Gastroesophageal sphincter (tissue), 4 donors: ENCODE results near the gene VAPB. TPM values are rescaled to one million over a fixed set of nuclear protein-coding genes. Genes with fewer than 3 reads are reported as not detected.

Experiments used
- ATAC-seq: fragments of 150-250 bp; one replicate; pipeline ENCODE4 v1.9.1; 2016; ENCODE audit warnings: mild to moderate bottlenecking, moderate library complexity
- H3K27ac ChIP-seq, 4 donors: fragments of 200-600 bp; sonication (generic) in 3 of 4; 1 replicate in 3 of 4; 2 replicates in 1 of 4; pipeline ENCODE4 v1.5.1; 2016 to 2019
- H3K27me3 ChIP-seq: fragments of 200-600 bp; sonication (generic); one replicate; pipeline ENCODE4 v1.5.1; 2019
- H3K36me3 ChIP-seq, 2 donors: fragments of 200-600 bp; sonication (generic); one replicate each; pipeline ENCODE4 v1.5.1; 2019; ENCODE audit warnings: control low read depth in 1 of 2
- H3K4me1 ChIP-seq, 3 donors: fragments of 200-600 bp; sonication (generic); 1 replicate in 2 of 3; 2 replicates in 1 of 3; pipeline ENCODE4 v1.5.1; 2016 to 2019; ENCODE audit warnings: control low read depth in 2 of 3
- H3K4me3 ChIP-seq, 2 donors: fragments of 200-600 bp; sonication (generic); one replicate each; pipeline ENCODE4 v1.5.1; 2019; ENCODE audit warnings: mild to moderate bottlenecking in 1 of 2, moderate library complexity in 1 of 2
- H3K9me3 ChIP-seq, 3 donors: fragments of 200-600 bp; sonication (generic); one replicate each; pipeline ENCODE4 v1.5.1; 2017 to 2019; ENCODE audit warnings: control low read depth in 2 of 3
- CTCF ChIP-seq, 4 experiments: fragments of 200-600 bp in 2 of 4; fragments of 450-650 bp in 2 of 4; sonication (generic) in 1 of 4; IDR thresholded peaks; one replicate each; pipeline ENCODE4 v1.5.1; 2017 to 2019; ENCODE audit warnings: antibody characterized with exemption in 4 of 4, mild to moderate bottlenecking in 2 of 4, moderate library complexity in 2 of 4
- EP300 ChIP-seq: sonication (generic); formaldehyde crosslinking; IDR thresholded peaks from one replicate; pipeline ENCODE4 v1.6.1; 2017; ENCODE audit warnings: antibody characterized with exemption, mild to moderate bottlenecking
- POLR2A ChIP-seq, 2 donors: fragments of 450-650 bp; IDR thresholded peaks; one replicate each; pipeline ENCODE4 v1.6.1; 2017; ENCODE audit warnings: antibody characterized with exemption in 2 of 2, mild to moderate bottlenecking in 2 of 2, moderate library complexity in 1 of 2
- POLR2AphosphoS5 ChIP-seq: sonication (generic); formaldehyde crosslinking; IDR thresholded peaks from one replicate; pipeline ENCODE4 v1.6.1; 2017; ENCODE audit warnings: antibody characterized with exemption
- WGBS, 2 donors: methylation state at CpG; one replicate each; pipeline ENCODE4 v1.1.5; 2018; ENCODE audit warnings: low coverage in 1 of 2; 5-methylcytosine and 5-hydroxymethylcytosine counted together
- total RNA-seq, 4 donors: library from RNA; depleted of rRNA; stranded (reverse); fragments of >200 nt; gene quantifications; one replicate each; pipeline ENCODE4 v1.1.0, GENCODE V29; 2016

The VAPB gene
- total RNA-seq, 4 donors from 2014 or later, result 30.4 to 43.1 (median 35.9) TPM

- WGBS, 2 donors, result 73 to 100% methylated on average over 1 of the region's 1 CpG
- TF ChIP-seq POLR2A (IDR thresholded peaks at IDR 0.05) (no peak), EP300 (no peak), POLR2AphosphoS5 (no peak), CTCF (IDR thresholded peaks at IDR 0.05) (no peak)
- Histone ChIP-seq H3K27me3 (no peaks in the 10 kb centered on the region), H3K36me3 (peaks cover 0 to 31% of the 10 kb centered on the region in 2 donors), H3K4me3 (no peak overlapping the region), H3K27ac (no peak overlapping the region), H3K4me1 (peaks cover 0 to 26% (median 9%) of the 10 kb centered on the region in 3 donors), H3K9me3 (no peaks in the 10 kb centered on the region)
- ATAC-seq, result no peak
Measured at GRCh38 chr20:58416057-58416456, 27.0 kb downstream of the VAPB start.

DNA sequence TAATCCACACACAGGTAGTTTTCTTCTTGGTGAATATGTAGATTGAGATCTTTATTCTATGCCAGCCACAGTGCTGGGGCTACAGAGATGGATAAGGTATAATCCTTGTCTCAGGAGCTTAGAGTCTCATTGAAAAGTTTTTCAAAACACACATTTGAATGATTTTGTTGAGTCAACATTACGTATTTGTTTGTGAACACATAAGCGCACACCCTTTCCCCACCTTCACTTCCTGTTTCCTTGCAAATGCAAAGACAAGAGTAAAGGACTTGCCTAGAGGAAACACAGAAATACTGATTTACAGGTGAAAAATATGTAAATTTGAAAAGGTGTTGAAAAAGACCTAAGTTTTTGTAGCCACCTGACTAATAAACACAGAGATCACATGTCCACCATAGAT lies 27.8 kb downstream of the VAPB start:
- WGBS, 2 donors, result 85 to 100% methylated on average over 1 to 2 of the region's 2 CpGs
- no peaks in the 10 kb centered on the region for H3K9me3 ChIP-seq

GRCh38 chr20:58417438-58417837 lies 28.4 kb downstream of the VAPB start:
- TF ChIP-seq CTCF (IDR thresholded peaks at IDR 0.05) (no peak), POLR2A (IDR thresholded peaks at IDR 0.05) (no peak), POLR2AphosphoS5 (no peak)
- H3K36me3 ChIP-seq, result peaks cover 0 to 38% of the 10 kb centered on the region in 2 donors
- WGBS, 2 donors, result 90 to 100% methylated on average over 1 to 2 of the region's 3 CpGs
- H3K27ac ChIP-seq, result no peak overlapping the region
- H3K27me3 ChIP-seq, result no peaks in the 10 kb centered on the region
- no peaks in the 10 kb centered on the region for H3K9me3 ChIP-seq
- H3K4me3 ChIP-seq, result no peak overlapping the region
- peaks cover 0 to 23% (median 9%) of the 10 kb centered on the region in 3 donors for H3K4me1 ChIP-seq
- no peak for ATAC-seq

More for the DNA sequence above, 27.8 kb downstream of the VAPB start:
- no peak overlapping the region for H3K27ac ChIP-seq
- H3K27me3 ChIP-seq, result no peaks in the 10 kb centered on the region
- TF ChIP-seq POLR2AphosphoS5 (no peak), EP300 (no peak), CTCF (IDR thresholded peaks at IDR 0.05) (no peak), POLR2A (IDR thresholded peaks at IDR 0.05) (no peak)
- H3K36me3 ChIP-seq, result peaks cover 0 to 37% of the 10 kb centered on the region in 2 donors
- no peak overlapping the region for H3K4me3 ChIP-seq
- no peak for ATAC-seq
- H3K4me1 ChIP-seq, result peaks cover 0 to 24% (median 9%) of the 10 kb centered on the region in 3 donors

GRCh38 chr20:58418949-58419748 lies 30.1 kb downstream of the VAPB start:
- peaks cover 0 to 18% (median 9%) of the 10 kb centered on the region in 3 donors for H3K4me1 ChIP-seq
- no peak for TF ChIP-seq POLR2A (IDR thresholded peaks at IDR 0.05)
- no peak for TF ChIP-seq POLR2AphosphoS5
- no peak for TF ChIP-seq CTCF (IDR thresholded peaks at IDR 0.05)
- TF ChIP-seq EP300, result no peak
- WGBS, 2 donors, result 51 to 86% methylated on average over 4 to 5 of the region's 5 CpGs
- H3K27me3 ChIP-seq, result no peaks in the 10 kb centered on the region
- no peak for ATAC-seq
- no peaks in the 10 kb centered on the region for H3K9me3 ChIP-seq
- peaks cover 0 to 38% of the 10 kb centered on the region in 2 donors for H3K36me3 ChIP-seq
- no peak overlapping the region for H3K27ac ChIP-seq
- no peak overlapping the region for H3K4me3 ChIP-seq
